H1 (cell line): Measurements from ENCODE around the gene ZNF154. TPM values are rescaled to one million over a fixed set of nuclear protein-coding genes. Genes with fewer than 3 reads are reported as not detected.

Source experiments
- CHD1 ChIP-seq: IDR thresholded peaks from 2 replicates; pipeline ENCODE4 v1.6.1; 2012; ENCODE audit warnings: low read depth, low read length, improper control_type of control experiment
- EGR1 ChIP-seq: IDR thresholded peaks from 2 replicates; pipeline ENCODE4 v1.6.1; 2011; ENCODE audit warnings: low read depth, low read length, borderline replicate concordance
- RAD21 ChIP-seq, 2 experiments: IDR thresholded peaks in 1 of 2; conservative IDR thresholded peaks in 1 of 2; 2 replicates each; pipeline ENCODE4 v1.6.1; 2011; ENCODE audit warnings: low read depth in 2 of 2, low read length in 2 of 2, improper control_type of control experiment in 1 of 2, inconsistent platforms in 1 of 2, mild to moderate bottlenecking in 1 of 2, moderate library complexity in 1 of 2
- RXRA ChIP-seq: IDR thresholded peaks from 2 replicates; pipeline ENCODE4 v1.6.1; 2011; ENCODE audit warnings: low read depth, mild to moderate bottlenecking, low read length, moderate library complexity; ENCODE audit not compliant: insufficient read depth
- polyA plus RNA-seq, 7 experiments: library from polyadenylated mRNA; depleted of rRNA in 3 of 7; stranded (reverse) in 5 of 7; unstranded in 2 of 7; fragments of >200 nt in 5 of 7; fragments of 200-250 nt in 2 of 7; gene quantifications; 1 replicate in 5 of 7; 2 replicates in 1 of 7; 4 replicates in 1 of 7; pipeline versions ENCODE4 v1.2.1 to v1.2.3, GENCODE V29; 2011 to 2013; ENCODE audit warnings: missing spikeins in 2 of 7, mixed read lengths in 2 of 7
- total RNA-seq: library from RNA; stranded (reverse); fragmentation: NEBNext Ultra II Directional; extraction: Animal tissue kit (Norgen Biotek cat#: 25700); gene quantifications from 2 replicates; pipeline ENCODE4 v1.2.1, GENCODE V29; 2021

The ZNF154 gene
- total and polyA plus RNA-seq, 2 of the 8 experiments (the other 6 are each of a cell fraction or from before 2014, with no cell fraction given), result 5.3 to 11.6 TPM

- no peak for TF ChIP-seq EGR1
- TF ChIP-seq RXRA, result no peak
- TF ChIP-seq RAD21 (IDR thresholded peaks at IDR 0.05 in 1 of 2, conservative IDR thresholded peaks at IDR 0.05 in 1 of 2; ENCODE audit: low read depth in 2 of 2, low read length in 2 of 2), result no peak
- TF ChIP-seq CHD1, result no peak
Observed at GRCh38 chr19:57671124-57671895, 37.7 kb downstream of the ZNF154 start (continued).
